HG03520 (cell line): Measurements from ENCODE around the gene AFDN.

Experiments
- ATAC-seq: cut with Tn5 transposase; IDR thresholded peaks from one replicate; pipeline ENCODE4 v1.9.1; 2021; ENCODE audit warnings: mild to moderate bottlenecking, moderate library complexity; ENCODE audit not compliant: unreplicated experiment

AFDN gene

GRCh38 chr6:167826896-167827582 is at the start of gene AFDN:
Gene AFDN (plus strand): TSS chr6:167826911. CDS start chr6:167827133, 222 bp downstream.
- peak; percentile 43 for ATAC-seq

- ATAC-seq: no peak
Measured at GRCh38 chr6:167778497-167779128, 48.1 kb upstream of the AFDN start.

DNA sequence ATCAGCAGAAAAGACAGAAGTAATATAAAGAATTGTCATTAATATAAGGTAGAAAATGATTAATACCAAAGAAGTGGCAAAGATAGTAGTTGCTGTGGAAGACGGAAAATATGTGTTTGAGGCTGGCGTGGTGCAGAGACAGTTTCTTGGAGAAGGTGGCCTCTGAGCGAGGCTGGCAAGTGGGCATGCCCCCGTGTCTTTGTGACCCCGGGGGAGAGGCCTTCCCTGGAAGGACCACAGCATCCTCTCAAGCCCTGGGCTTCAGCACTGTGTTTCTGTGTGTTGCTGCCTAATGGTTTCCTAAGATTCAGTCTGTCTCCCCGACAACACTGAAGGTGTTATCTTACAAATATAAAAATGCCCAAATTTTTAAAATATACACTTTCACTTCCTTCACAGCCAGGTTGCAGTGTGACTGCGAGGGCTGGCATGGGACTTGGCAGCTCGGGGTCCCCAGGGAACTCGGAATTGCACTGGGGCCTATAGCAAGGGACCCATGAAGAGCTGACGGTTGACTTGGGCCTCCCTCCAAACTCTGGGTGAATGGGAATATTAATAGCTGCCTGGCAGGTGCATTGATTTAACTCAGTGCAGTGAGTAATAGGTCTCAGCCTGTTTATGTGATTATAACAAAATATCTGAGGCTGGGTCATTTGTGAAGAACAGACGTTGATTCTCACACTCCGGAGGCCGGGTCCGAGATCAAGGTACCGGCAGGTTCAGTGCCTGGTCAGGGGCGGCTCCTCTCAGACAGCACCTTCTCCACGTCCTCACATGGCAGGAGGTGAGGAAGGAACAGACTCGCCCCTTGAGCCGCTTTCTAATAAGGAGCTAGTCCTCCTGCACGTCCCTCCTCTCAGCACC is 47.4 kb upstream of the AFDN start:
- no peak for ATAC-seq

GRCh38 chr6:167779993-167780655 is 46.6 kb upstream of the AFDN start:
- ATAC-seq: no peak

DNA sequence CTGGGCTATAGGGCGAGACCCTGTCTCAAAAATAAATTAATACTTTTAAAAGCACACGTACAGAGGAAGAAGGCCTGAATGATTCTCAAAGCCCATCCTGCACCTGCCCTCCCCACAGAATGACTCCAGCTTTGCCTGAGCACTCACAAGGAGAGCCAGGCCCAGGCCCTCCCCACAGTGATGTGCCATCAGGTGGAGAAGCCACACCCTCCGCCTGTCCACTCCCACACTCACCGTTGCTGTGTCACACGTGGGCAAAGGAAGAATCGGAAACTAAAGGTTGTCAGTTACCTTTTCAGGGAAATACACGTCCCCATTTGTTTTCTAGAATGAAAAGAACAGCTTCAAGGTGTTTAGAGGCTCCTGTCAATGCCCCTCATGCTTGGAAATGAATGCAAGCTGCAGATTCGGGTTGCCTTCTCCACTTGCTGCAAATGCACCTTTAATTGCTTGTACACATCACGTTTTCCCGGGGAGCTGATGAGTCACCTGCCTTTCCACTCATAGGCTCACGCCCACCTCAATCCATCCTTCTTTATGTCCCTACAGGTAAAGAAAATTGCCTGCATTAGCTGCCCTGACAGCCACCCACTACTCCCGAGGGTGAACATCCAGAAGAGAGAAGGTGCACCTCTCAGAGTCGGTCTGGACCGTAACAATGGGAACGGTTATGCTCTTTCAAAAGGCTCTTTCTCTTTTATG is 45.5 kb upstream of the AFDN start:
- no peak for ATAC-seq

DNA sequence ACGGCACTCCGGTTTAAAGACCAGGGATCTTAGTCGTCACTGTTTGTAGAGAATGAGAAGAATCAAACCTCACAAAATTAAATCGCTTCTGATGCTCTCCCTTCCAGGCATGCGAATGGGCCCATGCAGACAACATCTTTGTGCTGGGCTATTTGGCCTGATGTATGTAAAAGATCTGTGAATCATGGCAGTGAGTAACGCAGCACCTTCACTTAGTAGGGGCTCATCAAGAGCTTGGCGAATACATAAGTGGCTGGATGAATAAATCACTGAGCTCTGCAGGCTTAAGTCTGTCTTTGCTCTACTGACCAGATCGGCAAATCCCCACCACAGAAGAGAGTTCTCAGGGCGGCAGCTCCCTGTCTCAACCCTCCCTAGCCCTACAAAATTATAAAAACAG is 44.8 kb upstream of the AFDN start:
- no peak for ATAC-seq

- ATAC-seq: no peak
Measured at GRCh38 chr6:167782698-167783517, 43.8 kb upstream of the AFDN start.

DNA sequence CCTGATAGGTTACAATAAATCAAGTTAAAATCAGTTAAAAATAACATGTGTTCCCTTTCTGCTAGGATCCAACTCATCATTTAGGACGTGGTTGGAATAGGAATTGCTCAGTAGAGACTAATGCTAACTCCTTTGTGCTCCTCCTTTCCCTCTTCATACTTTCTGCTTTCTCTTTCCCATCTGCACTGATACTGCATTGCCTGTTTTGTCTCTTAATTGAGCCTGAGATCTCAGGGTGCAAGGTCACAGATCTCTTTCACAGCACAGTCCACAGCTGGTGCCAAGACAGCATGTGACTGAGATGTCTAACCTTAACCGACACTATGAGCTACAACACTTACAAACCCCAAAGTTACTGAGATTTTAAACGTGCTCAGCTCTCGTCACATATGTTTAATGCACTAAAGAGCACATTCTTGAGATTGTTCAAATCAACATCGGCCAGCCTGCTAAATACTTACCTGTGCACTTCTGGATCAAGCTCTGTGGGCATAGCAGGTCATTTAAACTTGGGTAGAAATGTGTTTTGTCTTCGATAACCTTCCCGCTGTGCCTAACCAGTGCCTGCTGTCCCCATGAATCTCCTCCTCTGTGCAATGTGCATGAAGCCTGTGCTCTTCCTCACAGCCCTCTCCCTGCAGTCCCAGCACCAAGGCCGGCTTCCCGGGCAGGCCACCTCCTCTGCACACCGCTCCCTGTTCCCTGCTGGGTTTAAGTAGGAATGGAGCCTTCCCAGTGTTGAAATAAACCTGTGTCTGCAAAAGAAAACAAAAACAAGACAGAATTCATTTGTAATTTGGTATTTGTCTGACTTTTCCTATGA is 39.6 kb upstream of the AFDN start:
- no peak for ATAC-seq

GRCh38 chr6:167787896-167788562 is 38.7 kb upstream of the AFDN start:
- ATAC-seq: no peak

DNA sequence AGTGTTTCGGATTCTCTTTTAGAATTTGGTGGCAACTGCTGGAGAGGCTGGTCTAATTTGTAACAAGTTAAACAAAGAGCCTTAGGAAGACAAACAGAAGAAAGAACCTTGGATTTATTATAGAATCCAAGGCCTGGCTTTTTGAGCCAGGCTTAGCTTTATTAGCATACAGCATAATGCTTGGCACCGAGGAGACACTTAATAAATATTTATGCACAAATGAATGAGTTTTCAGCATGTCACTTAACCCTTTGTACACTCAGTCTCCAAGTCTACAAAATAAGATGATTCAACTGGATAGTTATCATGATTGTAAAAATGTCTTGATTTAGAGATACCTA is 38.2 kb upstream of the AFDN start:
- ATAC-seq: no peak

- ATAC-seq: no peak
Measured at GRCh38 chr6:167789358-167789757, 37.4 kb upstream of the AFDN start.

DNA sequence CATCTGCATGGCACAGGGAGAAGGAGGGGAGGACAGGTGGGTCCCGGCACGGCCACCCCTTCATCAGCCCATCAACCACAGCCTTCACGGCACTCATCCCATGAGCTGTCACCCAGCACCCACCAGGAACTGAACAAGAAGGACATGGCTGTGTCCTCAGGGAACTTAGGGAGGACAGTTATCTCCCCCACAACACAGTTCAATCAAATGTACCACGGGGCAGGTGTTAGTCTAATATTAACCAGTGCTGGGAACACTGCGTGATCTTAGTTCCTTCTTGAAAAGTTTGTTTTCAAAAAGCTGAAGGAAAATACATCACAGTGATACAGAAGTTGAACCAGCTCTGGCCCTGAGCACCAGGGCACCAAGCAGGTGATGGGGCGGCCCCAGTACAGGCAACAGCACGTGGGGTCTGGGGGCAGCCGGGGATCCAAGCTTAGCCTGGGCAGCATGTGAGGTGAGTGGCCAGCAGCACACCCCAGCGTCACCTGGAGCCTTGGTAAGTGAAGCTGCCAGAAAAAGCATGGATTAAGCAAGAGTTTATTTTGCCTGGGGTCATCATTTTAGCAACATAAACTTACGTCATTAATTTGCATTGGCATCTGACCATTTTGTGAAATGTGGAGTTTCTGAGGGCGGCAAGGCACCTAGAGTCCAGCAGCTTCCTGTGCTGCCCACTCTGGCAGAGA is 35.5 kb upstream of the AFDN start:
- no peak for ATAC-seq

DNA sequence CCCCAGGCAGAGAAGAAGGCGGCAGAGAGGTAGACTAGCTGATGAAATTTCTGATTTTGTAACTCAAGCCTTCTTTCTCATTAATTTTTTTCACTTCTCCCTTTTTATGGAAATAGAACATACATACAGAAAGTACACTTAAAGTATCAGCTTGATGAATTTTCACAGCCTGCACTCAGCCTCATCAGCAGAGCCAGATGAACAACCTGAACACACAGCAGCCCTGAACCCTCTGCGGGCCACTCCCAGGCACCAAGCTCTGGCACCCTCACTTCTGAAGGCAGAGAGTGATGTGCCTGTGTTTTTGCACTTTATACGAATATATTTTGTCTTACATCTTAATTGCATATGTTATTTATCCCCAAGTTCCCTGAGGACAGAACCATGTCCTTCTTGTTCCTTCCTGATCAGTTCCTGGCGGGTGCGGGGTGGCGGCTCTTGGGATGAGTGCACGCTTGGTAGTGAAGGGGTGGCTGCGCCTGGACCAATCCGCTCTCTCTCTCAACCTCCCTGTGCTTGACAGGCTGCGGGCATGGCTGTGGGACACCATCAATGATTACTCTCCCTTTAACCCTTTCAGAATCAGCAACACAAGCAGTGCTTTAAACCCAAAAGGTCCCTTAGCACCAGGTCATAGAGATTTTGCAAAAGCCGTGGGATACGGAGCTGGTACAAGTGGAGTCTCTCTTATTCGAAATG is 34.8 kb upstream of the AFDN start:
- ATAC-seq: no peak

- ATAC-seq: no peak
Measured at GRCh38 chr6:167793421-167793820, 33.3 kb upstream of the AFDN start.

DNA sequence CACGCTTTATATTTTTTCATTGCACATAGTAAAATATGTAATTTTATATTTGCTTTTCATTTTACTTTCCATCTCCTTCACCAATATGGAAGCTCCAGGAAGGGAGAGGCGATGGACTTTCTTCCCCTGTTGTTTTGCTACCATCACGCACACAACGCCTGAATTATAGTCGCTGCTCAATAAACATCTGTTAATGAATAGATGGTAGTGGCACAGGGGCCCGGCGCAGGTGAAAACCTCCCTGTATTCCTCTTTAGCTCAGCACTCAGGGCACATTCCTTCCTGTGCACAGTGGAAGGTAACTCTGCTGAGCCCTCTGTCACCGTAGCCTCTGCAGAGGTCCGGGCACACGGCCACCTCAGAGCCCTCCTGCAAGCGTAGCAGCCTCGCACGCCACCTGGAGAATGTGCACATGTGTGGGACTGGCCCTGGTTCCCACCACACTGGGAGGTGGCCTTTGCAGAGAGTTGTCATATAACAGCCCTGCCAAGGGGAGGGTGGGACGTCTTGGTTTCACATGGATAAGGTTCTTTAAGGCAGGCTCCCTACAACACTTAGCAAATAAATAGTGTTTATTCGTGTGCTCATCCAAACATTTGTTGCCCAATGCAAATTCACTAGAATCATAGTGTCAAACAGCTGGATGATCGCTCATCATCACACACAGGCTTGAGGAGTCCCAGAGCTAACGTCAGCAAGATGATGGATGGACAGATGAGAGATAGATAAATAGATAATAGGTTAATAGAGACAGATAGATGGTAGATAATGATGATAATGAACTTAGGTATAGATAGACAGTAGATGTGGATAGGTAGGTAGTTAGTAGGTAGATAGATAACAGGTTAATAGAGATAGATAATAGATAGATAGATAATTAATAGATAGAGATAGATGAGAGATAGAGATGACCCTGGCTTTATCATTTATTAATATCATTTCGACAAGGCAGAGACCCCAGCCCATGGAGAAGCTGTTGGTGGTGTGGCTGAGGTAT is 32.3 kb upstream of the AFDN start:
- ATAC-seq: no peak

- no peak for ATAC-seq
Measured at GRCh38 chr6:167795321-167795811, 31.3 kb upstream of the AFDN start.
